ENCODE results near the gene EPHA4. TPM values are rescaled to one million over a fixed set of nuclear protein-coding genes. Genes with fewer than 3 reads are reported as not detected.

Gene EPHA4
- total RNA-seq, 1 experiment from 2014 or later, result 3.4 TPM

- H3K9me3 ChIP-seq (ENCODE audit: control insufficient read depth, insufficient read depth, low read depth, low read length), result no peaks in the 10 kb centered on the region
- ATAC-seq (no peak), DNase-seq (ENCODE audit: low read depth, low spot score) (no peak)
- no TSS peak for BruUV-seq (replicated peaks)
- intact Hi-C loops (cut with micrococcal nuclease; ENCODE audit: unreplicated experiment) (no loop called here), in situ Hi-C loops (cut with HindIII; ENCODE audit: low pct_unique_long_range_greater_than_20kb, low sequenced_read_pairs) (no loop called here)
- no peak overlapping the region for H3K4me3 ChIP-seq (ENCODE audit: low read depth in 2 of 2, low read length in 2 of 2)
- ChIA-PET CTCF (no interaction called here), POLR2A (no interaction called here)
- H3K27me3 ChIP-seq (ENCODE audit: control insufficient read depth, insufficient read depth, low read length), result no peaks in the 10 kb centered on the region
- H3K36me3 ChIP-seq (ENCODE audit: control insufficient read depth, insufficient read depth, low read length), result no peaks in the 10 kb centered on the region
- H3K27ac ChIP-seq (ENCODE audit: low read length), result no peak overlapping the region
- no peaks in the 10 kb centered on the region for H3K4me1 ChIP-seq (ENCODE audit: control insufficient read depth, insufficient read depth, low read length)
- TF ChIP-seq SIN3A (IDR thresholded peaks at IDR 0.05; ENCODE audit: borderline replicate concordance, insufficient read depth, low read depth, low read length) (no peak), TCF7L2 (IDR thresholded peaks at IDR 0.05; ENCODE audit: low read depth, low read length) (no peak)
Measured at GRCh38 chr2:221439761-221440479, 132.2 kb downstream of the EPHA4 start.

- ChIA-PET POLR2A (no interaction called here), CTCF (no interaction called here)
- no peaks in the 10 kb centered on the region for H3K4me1 ChIP-seq (ENCODE audit: control insufficient read depth, insufficient read depth, low read length)
- in situ Hi-C loops (cut with HindIII; ENCODE audit: low pct_unique_long_range_greater_than_20kb, low sequenced_read_pairs) (no loop called here), intact Hi-C loops (cut with micrococcal nuclease; ENCODE audit: unreplicated experiment) (no loop called here)
- no peak for DNase-seq (ENCODE audit: low read depth, low spot score)
- no peak for TF ChIP-seq TCF7L2 (IDR thresholded peaks at IDR 0.05; ENCODE audit: low read depth, low read length)
- TF ChIP-seq SIN3A (IDR thresholded peaks at IDR 0.05; ENCODE audit: borderline replicate concordance, insufficient read depth, low read depth, low read length), result no peak
- no peak for TF ChIP-seq REST (IDR thresholded peaks at IDR 0.05; ENCODE audit: insufficient read depth in 1 of 2, low read depth in 2 of 2, low read length in 1 of 2)
- TF ChIP-seq CTCF (IDR thresholded peaks at IDR 0.05), result no peak
- TF ChIP-seq POLR2AphosphoS5 (IDR thresholded peaks at IDR 0.05; ENCODE audit: low read depth, low read length), result no peak
- H3K27ac ChIP-seq (ENCODE audit: low read length), result no peak overlapping the region
- H3K27me3 ChIP-seq (ENCODE audit: control insufficient read depth, insufficient read depth, low read length), result no peaks in the 10 kb centered on the region
- no TSS peak for BruUV-seq (replicated peaks)
- ATAC-seq, result no peak
- H3K9me3 ChIP-seq (ENCODE audit: control insufficient read depth, insufficient read depth, low read depth, low read length), result no peaks in the 10 kb centered on the region
- H3K36me3 ChIP-seq (ENCODE audit: control insufficient read depth, insufficient read depth, low read length), result no peaks in the 10 kb centered on the region
- H3K4me3 ChIP-seq (ENCODE audit: low read depth in 2 of 2, low read length in 2 of 2), result no peak overlapping the region
Measured at GRCh38 chr2:221437056-221437455, 135.0 kb downstream of the EPHA4 start.

- intact Hi-C loops (cut with micrococcal nuclease; ENCODE audit: unreplicated experiment) (no loop called here), in situ Hi-C loops (cut with HindIII; ENCODE audit: low pct_unique_long_range_greater_than_20kb, low sequenced_read_pairs) (no loop called here)
- Histone ChIP-seq H3K4me3 (ENCODE audit: low read depth in 2 of 2, low read length in 2 of 2) (no peak overlapping the region), H3K27ac (ENCODE audit: low read length) (no peak overlapping the region), H3K4me1 (ENCODE audit: control insufficient read depth, insufficient read depth, low read length) (no peaks in the 10 kb centered on the region), H3K9me3 (ENCODE audit: control insufficient read depth, insufficient read depth, low read depth, low read length) (no peaks in the 10 kb centered on the region), H3K36me3 (ENCODE audit: control insufficient read depth, insufficient read depth, low read length) (no peaks in the 10 kb centered on the region), H3K27me3 (ENCODE audit: control insufficient read depth, insufficient read depth, low read length) (no peaks in the 10 kb centered on the region)
- no peak for TF ChIP-seq TCF7L2 (IDR thresholded peaks at IDR 0.05; ENCODE audit: low read depth, low read length)
- TF ChIP-seq REST (IDR thresholded peaks at IDR 0.05; ENCODE audit: insufficient read depth in 1 of 2, low read depth in 2 of 2, low read length in 1 of 2), result no peak
- TF ChIP-seq CTCF (IDR thresholded peaks at IDR 0.05), result no peak
- TF ChIP-seq POLR2AphosphoS5 (IDR thresholded peaks at IDR 0.05; ENCODE audit: low read depth, low read length), result no peak
- no TSS peak for BruUV-seq (replicated peaks)
- ChIA-PET CTCF (no interaction called here), POLR2A (no interaction called here)
- ATAC-seq (no peak), DNase-seq (ENCODE audit: low read depth, low spot score) (no peak)
Measured at GRCh38 chr2:221435171-221435570, 136.9 kb downstream of the EPHA4 start.

Data from Panc1 (cell line).